HCT116 (cell line): ENCODE measurements around the gene CHST9. TPM values are rescaled to one million over a fixed set of nuclear protein-coding genes. Genes with fewer than 3 reads are reported as not detected.

Source experiments
- ATAC-seq: fragments of 200-7000 bp; cut with Tn5 transposase; 2 replicates; pipeline ENCODE4 v1.9.1; 2020; ENCODE audit warnings: mild to moderate bottlenecking, moderate library complexity
- BruUV-seq: library from RNA; stranded (reverse); fragments of 400-500 nt; replicated peaks from 2 replicates; lab custom pipeline; 2021; lab: Mats Ljungman, UMichigan
- CTCF ChIA-PET: fragments of 300-600 bp; sonication (Branson Sonifier 250); formaldehyde crosslinking; loops from one replicate; lab custom pipeline; 2021; ENCODE audit warnings: antibody characterized with exemption; lab: Charles Lee
- POLR2A ChIA-PET: fragments of 300-600, 350-600 bp; sonication (Branson Sonifier 250); formaldehyde crosslinking; loops from one replicate; lab custom pipeline; 2021; ENCODE audit warnings: antibody characterized with exemption; lab: Charles Lee
- RAD21 ChIA-PET, 2 experiments: fragments of 300-600 bp; sonication (Branson Sonifier 250); formaldehyde crosslinking; loops; one replicate each; lab custom pipeline; 2023; ENCODE audit warnings: low total read pairs in 2 of 2; ENCODE audit not compliant: uncharacterized antibody in 2 of 2, unreplicated experiment in 2 of 2, low non-redundant PET in 1 of 2; lab: Charles Lee
- DNase-seq: peaks from one replicate; pipeline ENCODE4 v3.0.0-alpha.2; 2010; ENCODE audit warnings: low read depth, low spot score
- H2AFZ ChIP-seq: fragments of 200-600 bp; shearing (Covaris generic), sonication (generic); 2 replicates; pipeline ENCODE4 v1.6.1; 2017; ENCODE audit warnings: low read depth, mixed run types, mixed read lengths, antibody characterized with exemption, low read length; ENCODE audit not compliant: poor library complexity, severe bottlenecking
- H3K27ac ChIP-seq: 2 replicates; pipeline ENCODE4 v1.5.1; 2012; ENCODE audit warnings: low read depth, low read length
- H3K27me3 ChIP-seq: fragments of 200-600 bp; sonication (generic); 2 replicates; pipeline ENCODE4 v1.6.1; 2016; ENCODE audit warnings: mixed run types, low read length, mixed read lengths; ENCODE audit not compliant: insufficient read depth
- H3K36me3 ChIP-seq, 2 experiments: fragments of 200-500 bp in 1 of 2; fragments of 200-600 bp in 1 of 2; sonication (Bioruptor generic) in 1 of 2; sonication (generic) in 1 of 2; 2 replicates each; pipeline versions ENCODE4 v1.5.1 to v1.6.1; 2014 to 2016; ENCODE audit warnings: low read length in 2 of 2, inconsistent platforms in 1 of 2, mixed read lengths in 1 of 2, mixed run types in 1 of 2; ENCODE audit not compliant: insufficient read depth in 2 of 2, control insufficient read depth in 1 of 2
- H3K4me1 ChIP-seq, 2 experiments: fragments of 200-600 bp in 1 of 2; sonication (generic) in 1 of 2; 2 replicates each; pipeline versions ENCODE4 v1.5.1 to v1.6.1; 2012 to 2017; ENCODE audit warnings: low read length in 2 of 2, inconsistent platforms in 1 of 2, mild to moderate bottlenecking in 1 of 2, mixed read lengths in 1 of 2, mixed run types in 1 of 2, moderate library complexity in 1 of 2; ENCODE audit not compliant: insufficient read depth in 2 of 2, control insufficient read depth in 1 of 2
- H3K4me2 ChIP-seq: fragments of 200-600 bp; sonication (generic); 2 replicates; pipeline ENCODE4 v1.6.1; 2017; ENCODE audit warnings: mixed run types, low read length, mixed read lengths
- H3K4me3 ChIP-seq, 2 experiments: fragments of 200-600 bp in 1 of 2; sonication (generic) in 1 of 2; replicated peaks in 1 of 2; 2 replicates each; pipeline ENCODE4 v1.5.1; 2011 to 2016; ENCODE audit warnings: low read length in 2 of 2, control low read depth in 1 of 2, low read depth in 1 of 2, mild to moderate bottlenecking in 1 of 2, mixed read lengths in 1 of 2, mixed run types in 1 of 2
- H3K79me2 ChIP-seq: fragments of 200-600 bp; sonication (generic); 2 replicates; pipeline ENCODE4 v1.6.1; 2017; ENCODE audit warnings: mild to moderate bottlenecking, mixed run types, low read length, moderate library complexity, mixed read lengths; ENCODE audit not compliant: insufficient read depth
- H3K9ac ChIP-seq: fragments of 200-600 bp; sonication (generic); 2 replicates; pipeline ENCODE4 v1.6.1; 2016; ENCODE audit warnings: low read length, mixed read lengths
- H3K9me2 ChIP-seq: fragments of 200-600 bp; sonication (generic), shearing (Covaris generic); 2 replicates; pipeline ENCODE4 v1.6.1; 2017; ENCODE audit warnings: mixed run types, mild to moderate bottlenecking, moderate library complexity; ENCODE audit not compliant: insufficient read depth
- H3K9me3 ChIP-seq, 2 experiments: fragments of 200-500 bp in 1 of 2; fragments of 200-600 bp in 1 of 2; sonication (Bioruptor generic) in 1 of 2; sonication (generic) in 1 of 2; 2 replicates each; pipeline ENCODE4 v1.6.1; 2014 to 2017; ENCODE audit warnings: low read length in 2 of 2, mixed read lengths in 2 of 2, inconsistent platforms in 1 of 2, low read depth in 1 of 2, mild to moderate bottlenecking in 1 of 2, mixed run types in 1 of 2, moderate library complexity in 1 of 2; ENCODE audit not compliant: control insufficient read depth in 1 of 2, insufficient read depth in 1 of 2
- H4K20me1 ChIP-seq: fragments of 200-600 bp; sonication (generic), shearing (Covaris generic); 2 replicates; pipeline ENCODE4 v1.6.1; 2017; ENCODE audit warnings: mixed run types, mild to moderate bottlenecking, moderate library complexity; ENCODE audit not compliant: insufficient read depth
- CEBPB ChIP-seq: IDR thresholded peaks from 2 replicates; pipeline ENCODE4 v1.6.1; 2012; ENCODE audit warnings: low read depth
- CTCF ChIP-seq, 3 experiments: fragments of 200-600 bp in 1 of 3; sonication (generic) in 1 of 3; IDR thresholded peaks in 2 of 3; conservative IDR thresholded peaks in 1 of 3; 2 replicates each; pipeline ENCODE4 v1.5.1; 2012 to 2017; ENCODE audit warnings: low read depth in 2 of 3, low read length in 2 of 3, antibody characterized with exemption in 1 of 3, borderline replicate concordance in 1 of 3, control low read depth in 1 of 3, mild to moderate bottlenecking in 1 of 3, mixed read lengths in 1 of 3, mixed run types in 1 of 3, moderate library complexity in 1 of 3; ENCODE audit not compliant: insufficient read depth in 1 of 3
- EGR1 ChIP-seq: IDR thresholded peaks from 2 replicates; pipeline ENCODE4 v1.6.1; 2012; ENCODE audit warnings: low read depth
- EZH2phosphoT487 ChIP-seq: fragments of 200-600 bp; IDR thresholded peaks from 2 replicates; pipeline ENCODE4 v1.6.1; 2018; ENCODE audit warnings: antibody characterized with exemption, borderline replicate concordance
- FOSL1 ChIP-seq: IDR thresholded peaks from 2 replicates; pipeline ENCODE4 v1.6.1; 2012; ENCODE audit warnings: low read depth
- MAX ChIP-seq: IDR thresholded peaks from 2 replicates; pipeline ENCODE4 v1.6.1; 2012
- RAD21 ChIP-seq: IDR thresholded peaks from 2 replicates; pipeline ENCODE4 v1.6.1; 2012; ENCODE audit warnings: low read depth, mild to moderate bottlenecking
- TCF7L2 ChIP-seq: IDR thresholded peaks from 2 replicates; pipeline ENCODE4 v1.7.0; 2011; ENCODE audit warnings: borderline replicate concordance, inconsistent platforms; ENCODE audit not compliant: insufficient read depth, insufficient read length; ENCODE audit errors: extremely low read depth
- YY1 ChIP-seq: IDR thresholded peaks from 2 replicates; pipeline ENCODE4 v1.6.1; 2011; ENCODE audit warnings: low read length, low read depth, moderate library complexity, mild to moderate bottlenecking; ENCODE audit not compliant: insufficient replicate concordance; ENCODE audit errors: extremely low read depth
- ZFX ChIP-seq: fragments of 450-650 bp; IDR thresholded peaks from 2 replicates; pipeline ENCODE4 v1.6.1; 2017
- intact Hi-C: fragments of 100-400 bp; cut with micrococcal nuclease; formaldehyde crosslinking; loops from 2 replicates; pipeline ENCODE4 v1.10.0; 2022
- total RNA-seq: library from RNA; stranded (reverse); gene quantifications from one replicate; pipeline ENCODE4 v1.2.1, GENCODE V29; 2021; ENCODE audit not compliant: unreplicated experiment

CHST9 gene
- total RNA-seq, 1 experiment from 2014 or later = not detected

GRCh38 chr18:27109451-27109850 lies 75.7 kb downstream of the CHST9 start:
- Histone ChIP-seq H3K4me1 (no peaks in the 10 kb centered on the region), H3K27me3 (no peaks in the 10 kb centered on the region), H3K9ac (no peak overlapping the region), H3K79me2 (no peaks in the 10 kb centered on the region), H3K27ac (no peak overlapping the region), H3K9me2 (no peaks in the 10 kb centered on the region), H2AFZ (no peak overlapping the region), H3K4me2 (no peak overlapping the region), H3K9me3 (no peaks in the 10 kb centered on the region), H3K4me3 (no peak overlapping the region), H4K20me1 (no peaks in the 10 kb centered on the region), H3K36me3 (no peaks in the 10 kb centered on the region)
- POLR2A ChIA-PET = no interaction called here
- no peak for DNase-seq
- RAD21 ChIA-PET = no interaction called here
- TF ChIP-seq MAX (no peak), FOSL1 (no peak), EGR1 (no peak), CTCF (IDR thresholded peaks at IDR 0.05 in 2 of 3, conservative IDR thresholded peaks at IDR 0.05 in 1 of 3; ENCODE audit: borderline replicate concordance in 1 of 3, insufficient read depth in 1 of 3, low read depth in 2 of 3, low read length in 2 of 3) (no peak), YY1 (no peak), TCF7L2 (no peak), CEBPB (no peak), ZFX (no peak), EZH2phosphoT487 (no peak)
- no TSS peak for BruUV-seq
- no peak for ATAC-seq
- CTCF ChIA-PET = no interaction called here
- intact Hi-C loops = no loop called here

GRCh38 chr18:27108842-27109241 lies 76.3 kb downstream of the CHST9 start:
- H3K27me3 ChIP-seq = no peaks in the 10 kb centered on the region
- no peaks in the 10 kb centered on the region for H3K36me3 ChIP-seq
- H3K9me3 ChIP-seq = no peaks in the 10 kb centered on the region
- H3K9ac ChIP-seq = no peak overlapping the region
- intact Hi-C loops = no loop called here
- no peaks in the 10 kb centered on the region for H3K9me2 ChIP-seq
- no peak overlapping the region for H3K4me3 ChIP-seq
- no peak for TF ChIP-seq MAX
- no peak for TF ChIP-seq RAD21
- H4K20me1 ChIP-seq = no peaks in the 10 kb centered on the region
- ChIA-PET RAD21 (no interaction called here), POLR2A (no interaction called here), CTCF (no interaction called here)
- no peak overlapping the region for H2AFZ ChIP-seq
- DNase-seq = no peak
- no peak for ATAC-seq
- no peaks in the 10 kb centered on the region for H3K79me2 ChIP-seq
- H3K4me2 ChIP-seq = no peak overlapping the region
- H3K27ac ChIP-seq = no peak overlapping the region
- no TSS peak for BruUV-seq
- H3K4me1 ChIP-seq = no peaks in the 10 kb centered on the region
